Measurements from ENCODE around the gene PTPRM.

The PTPRM gene

DNA sequence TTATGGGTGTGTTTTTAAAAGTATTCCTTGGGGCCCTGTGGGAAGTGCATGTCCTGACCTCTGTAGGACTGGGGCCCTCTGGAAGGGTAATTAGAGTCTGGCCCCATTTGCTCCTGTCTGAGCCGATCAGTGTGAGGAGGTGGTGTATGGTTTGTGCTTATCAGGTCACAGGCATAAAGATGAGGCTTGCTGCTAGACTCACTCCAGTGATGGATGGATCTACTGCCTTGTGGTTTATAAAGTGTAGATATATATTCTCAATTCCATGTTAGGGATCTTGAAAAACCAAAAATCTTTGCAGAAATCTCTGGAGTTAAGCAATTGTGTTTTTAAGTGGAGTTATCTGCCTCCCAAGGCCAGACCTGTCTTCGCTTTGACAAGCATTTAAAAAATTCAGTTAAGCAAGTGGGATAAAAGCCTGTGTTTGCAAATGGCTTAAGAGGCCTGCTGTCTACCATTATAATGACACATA is 182.4 kb downstream of the PTPRM start:
- TF ChIP-seq, protein P1, sequence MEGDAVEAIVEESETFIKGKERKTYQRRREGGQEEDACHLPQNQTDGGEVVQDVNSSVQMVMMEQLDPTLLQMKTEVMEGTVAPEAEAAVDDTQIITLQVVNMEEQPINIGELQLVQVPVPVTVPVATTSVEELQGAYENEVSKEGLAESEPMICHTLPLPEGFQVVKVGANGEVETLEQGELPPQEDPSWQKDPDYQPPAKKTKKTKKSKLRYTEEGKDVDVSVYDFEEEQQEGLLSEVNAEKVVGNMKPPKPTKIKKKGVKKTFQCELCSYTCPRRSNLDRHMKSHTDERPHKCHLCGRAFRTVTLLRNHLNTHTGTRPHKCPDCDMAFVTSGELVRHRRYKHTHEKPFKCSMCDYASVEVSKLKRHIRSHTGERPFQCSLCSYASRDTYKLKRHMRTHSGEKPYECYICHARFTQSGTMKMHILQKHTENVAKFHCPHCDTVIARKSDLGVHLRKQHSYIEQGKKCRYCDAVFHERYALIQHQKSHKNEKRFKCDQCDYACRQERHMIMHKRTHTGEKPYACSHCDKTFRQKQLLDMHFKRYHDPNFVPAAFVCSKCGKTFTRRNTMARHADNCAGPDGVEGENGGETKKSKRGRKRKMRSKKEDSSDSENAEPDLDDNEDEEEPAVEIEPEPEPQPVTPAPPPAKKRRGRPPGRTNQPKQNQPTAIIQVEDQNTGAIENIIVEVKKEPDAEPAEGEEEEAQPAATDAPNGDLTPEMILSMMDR (conservative IDR thresholded peaks at IDR 0.05; ENCODE audit: low read length): no peak
- no peak for TF ChIP-seq EZH2phosphoT487 (IDR thresholded peaks at IDR 0.05; ENCODE audit: borderline replicate concordance)
- H3K4me2 ChIP-seq (ENCODE audit: low read depth, low read length, poor library complexity, severe bottlenecking): no peak overlapping the region

DNA sequence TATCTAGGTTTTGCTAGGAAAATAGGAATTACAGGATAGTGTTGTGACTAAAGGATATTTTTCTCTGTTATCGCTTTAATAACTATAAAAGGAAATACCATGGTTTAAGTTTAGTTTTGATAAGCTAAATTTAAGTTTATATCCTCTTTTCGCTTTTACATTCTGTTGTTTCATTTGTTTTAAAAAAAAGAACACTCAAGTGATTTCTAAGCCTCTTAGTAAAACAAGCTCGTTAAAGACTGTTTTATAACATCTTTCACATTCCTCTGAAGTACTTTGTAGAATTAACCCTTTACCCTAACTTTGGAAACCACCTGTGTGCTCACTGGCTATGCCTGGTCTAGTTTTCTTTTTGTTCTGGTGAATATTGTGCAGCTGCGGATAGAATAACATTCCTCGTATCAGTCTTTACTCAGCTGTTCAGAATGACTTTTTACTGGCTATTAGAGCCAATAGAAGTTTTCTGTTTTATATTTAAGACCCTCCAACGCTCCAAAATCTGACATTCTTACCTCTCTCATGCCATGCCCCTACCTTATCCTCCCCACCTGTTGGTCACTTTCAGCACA is 183.1 kb downstream of the PTPRM start:
- no peak overlapping the region for H3K4me3 ChIP-seq (ENCODE audit: low read length, poor library complexity, severe bottlenecking)
- no peaks in the 10 kb centered on the region for H3K27me3 ChIP-seq (ENCODE audit: insufficient read depth, low read length, poor library complexity, severe bottlenecking)
- TF ChIP-seq EZH2phosphoT487 (IDR thresholded peaks at IDR 0.05; ENCODE audit: borderline replicate concordance): no peak
- TF ChIP-seq, protein P1 (conservative IDR thresholded peaks at IDR 0.05; ENCODE audit: low read length): no peak
- no peak overlapping the region for H3K9ac ChIP-seq (ENCODE audit: low read depth, low read length, poor library complexity, severe bottlenecking)
- no peaks in the 10 kb centered on the region for H3K79me2 ChIP-seq (ENCODE audit: insufficient read depth, low read length)
- H3K36me3 ChIP-seq (ENCODE audit: insufficient read depth, low read length): no peaks in the 10 kb centered on the region
- no peaks in the 10 kb centered on the region for H3K9me2 ChIP-seq (replicated peaks; ENCODE audit: low read depth, low read length)
- H4K20me1 ChIP-seq (ENCODE audit: insufficient read depth, low read length, poor library complexity, severe bottlenecking): no peaks in the 10 kb centered on the region
- H3K4me2 ChIP-seq (ENCODE audit: low read depth, low read length, poor library complexity, severe bottlenecking): no peak overlapping the region
- no peaks in the 10 kb centered on the region for H3F3A ChIP-seq (ENCODE audit: low read depth)
- H2AFZ ChIP-seq (ENCODE audit: low read length): no peak overlapping the region
- H3K9me3 ChIP-seq (ENCODE audit: insufficient read depth, low read depth, low read length): peaks cover 3% of the 10 kb centered on the region; the same call in 1 of the 2 replicates
- H3K4me1 ChIP-seq (ENCODE audit: insufficient read depth, low read length, poor library complexity, severe bottlenecking): no peaks in the 10 kb centered on the region

More for the DNA sequence above, 182.4 kb downstream of the PTPRM start:
- Histone ChIP-seq H3K79me2 (ENCODE audit: insufficient read depth, low read length) (no peaks in the 10 kb centered on the region), H3K4me3 (ENCODE audit: low read length, poor library complexity, severe bottlenecking) (no peak overlapping the region), H3F3A (ENCODE audit: low read depth) (no peaks in the 10 kb centered on the region), H3K9me3 (ENCODE audit: insufficient read depth, low read depth, low read length) (peaks cover 4% of the 10 kb centered on the region; the same call in 1 of the 2 replicates), H3K27me3 (ENCODE audit: insufficient read depth, low read length, poor library complexity, severe bottlenecking) (no peaks in the 10 kb centered on the region), H3K9ac (ENCODE audit: low read depth, low read length, poor library complexity, severe bottlenecking) (no peak overlapping the region), H3K36me3 (ENCODE audit: insufficient read depth, low read length) (no peaks in the 10 kb centered on the region), H2AFZ (ENCODE audit: low read length) (no peak overlapping the region), H3K9me2 (replicated peaks; ENCODE audit: low read depth, low read length) (no peaks in the 10 kb centered on the region), H3K4me1 (ENCODE audit: insufficient read depth, low read length, poor library complexity, severe bottlenecking) (no peaks in the 10 kb centered on the region), H4K20me1 (ENCODE audit: insufficient read depth, low read length, poor library complexity, severe bottlenecking) (no peaks in the 10 kb centered on the region)

DNA sequence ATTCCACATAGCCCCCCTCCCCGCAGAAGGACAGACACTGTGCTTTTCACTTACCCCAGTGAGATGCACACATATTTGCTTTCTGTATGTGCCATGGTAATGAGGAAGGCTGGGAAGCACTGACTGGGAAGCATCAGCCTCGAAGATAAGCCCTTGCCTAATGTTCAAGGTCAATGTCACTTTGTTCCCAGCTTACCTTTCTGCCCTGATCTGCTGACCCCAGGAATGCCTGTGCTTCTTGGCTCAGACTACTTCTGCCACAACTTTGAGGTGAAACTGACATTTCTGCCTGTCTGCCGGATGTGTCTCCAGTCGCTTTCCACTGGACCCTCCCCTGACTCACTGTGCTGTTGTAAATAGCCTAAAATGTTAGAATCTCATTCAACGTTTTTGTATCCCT is 183.8 kb downstream of the PTPRM start:
- no peak overlapping the region for H2AFZ ChIP-seq (ENCODE audit: low read length)
- no peaks in the 10 kb centered on the region for H3K36me3 ChIP-seq (ENCODE audit: insufficient read depth, low read length)
- H3K4me2 ChIP-seq (ENCODE audit: low read depth, low read length, poor library complexity, severe bottlenecking): no peak overlapping the region
- no peak overlapping the region for H3K4me3 ChIP-seq (ENCODE audit: low read length, poor library complexity, severe bottlenecking)
- H3K79me2 ChIP-seq (ENCODE audit: insufficient read depth, low read length): no peaks in the 10 kb centered on the region
- no peaks in the 10 kb centered on the region for H4K20me1 ChIP-seq (ENCODE audit: insufficient read depth, low read length, poor library complexity, severe bottlenecking)
- H3K4me1 ChIP-seq (ENCODE audit: insufficient read depth, low read length, poor library complexity, severe bottlenecking): no peaks in the 10 kb centered on the region
- no peaks in the 10 kb centered on the region for H3K9me2 ChIP-seq (replicated peaks; ENCODE audit: low read depth, low read length)
- no peaks in the 10 kb centered on the region for H3K27me3 ChIP-seq (ENCODE audit: insufficient read depth, low read length, poor library complexity, severe bottlenecking)
- no peaks in the 10 kb centered on the region for H3F3A ChIP-seq (ENCODE audit: low read depth)
- no peak overlapping the region for H3K9ac ChIP-seq (ENCODE audit: low read depth, low read length, poor library complexity, severe bottlenecking)
- TF ChIP-seq EZH2phosphoT487 (IDR thresholded peaks at IDR 0.05; ENCODE audit: borderline replicate concordance): no peak
- TF ChIP-seq, protein P1 (conservative IDR thresholded peaks at IDR 0.05; ENCODE audit: low read length): no peak
- H3K9me3 ChIP-seq (ENCODE audit: insufficient read depth, low read depth, low read length): peaks cover 1% of the 10 kb centered on the region; the same call in 1 of the 2 replicates

Measured in Loucy (cell line).